Peyer's patch (tissue), 4 donors: Measurements from ENCODE around the gene ZBTB48.

Experiments
- POLR2A ChIP-seq, 2 donors: fragments of 450-650 bp; IDR thresholded peaks; one replicate each; pipeline ENCODE4 v1.5.1; 2017; ENCODE audit warnings: antibody characterized with exemption in 2 of 2, mild to moderate bottlenecking in 2 of 2, moderate library complexity in 2 of 2
- TF ChIP-seq, protein P1 (sequence below), 6 experiments: fragments of 450-650 bp in 4 of 6; fragments of 200-600 bp in 2 of 6; sonication (generic) in 1 of 6; IDR thresholded peaks; one replicate each; pipeline ENCODE4 v1.5.1; 2017 to 2019; ENCODE audit warnings: antibody characterized with exemption in 6 of 6, mild to moderate bottlenecking in 3 of 6, moderate library complexity in 1 of 6

DNA sequence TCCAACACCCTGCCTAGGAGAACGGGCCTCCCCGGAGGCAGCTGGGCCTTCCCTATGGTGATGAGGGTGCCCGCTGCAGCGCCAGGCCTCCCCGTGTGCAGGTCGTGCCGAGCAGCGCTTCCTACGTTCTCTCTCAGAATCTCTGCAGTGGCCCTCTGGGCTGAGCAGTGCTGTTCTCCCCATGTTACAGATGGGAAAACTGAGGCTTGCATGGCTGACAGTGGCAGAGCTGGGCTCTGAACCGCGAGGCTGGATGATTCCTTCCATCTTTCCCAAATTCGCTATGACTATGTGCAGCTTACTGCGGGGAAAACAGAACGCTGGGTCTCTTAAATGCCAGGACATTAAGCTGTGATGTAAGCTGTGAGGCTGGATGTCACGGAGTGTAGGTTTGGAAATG is 14.0 kb downstream of the ZBTB48 start:
- no peak for TF ChIP-seq POLR2A (IDR thresholded peaks at IDR 0.05)
- TF ChIP-seq, protein P1, sequence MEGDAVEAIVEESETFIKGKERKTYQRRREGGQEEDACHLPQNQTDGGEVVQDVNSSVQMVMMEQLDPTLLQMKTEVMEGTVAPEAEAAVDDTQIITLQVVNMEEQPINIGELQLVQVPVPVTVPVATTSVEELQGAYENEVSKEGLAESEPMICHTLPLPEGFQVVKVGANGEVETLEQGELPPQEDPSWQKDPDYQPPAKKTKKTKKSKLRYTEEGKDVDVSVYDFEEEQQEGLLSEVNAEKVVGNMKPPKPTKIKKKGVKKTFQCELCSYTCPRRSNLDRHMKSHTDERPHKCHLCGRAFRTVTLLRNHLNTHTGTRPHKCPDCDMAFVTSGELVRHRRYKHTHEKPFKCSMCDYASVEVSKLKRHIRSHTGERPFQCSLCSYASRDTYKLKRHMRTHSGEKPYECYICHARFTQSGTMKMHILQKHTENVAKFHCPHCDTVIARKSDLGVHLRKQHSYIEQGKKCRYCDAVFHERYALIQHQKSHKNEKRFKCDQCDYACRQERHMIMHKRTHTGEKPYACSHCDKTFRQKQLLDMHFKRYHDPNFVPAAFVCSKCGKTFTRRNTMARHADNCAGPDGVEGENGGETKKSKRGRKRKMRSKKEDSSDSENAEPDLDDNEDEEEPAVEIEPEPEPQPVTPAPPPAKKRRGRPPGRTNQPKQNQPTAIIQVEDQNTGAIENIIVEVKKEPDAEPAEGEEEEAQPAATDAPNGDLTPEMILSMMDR (IDR thresholded peaks at IDR 0.05), result no peak
